Hepatocyte (in vitro differentiated cells): ENCODE measurements around the gene TMEM237.

Experiments used
- EZH2 ChIP-seq: fragments of 200-600 bp; sonication (generic); IDR thresholded peaks from 2 replicates; pipeline ENCODE4 v1.6.1; 2016; ENCODE audit warnings: antibody characterized with exemption, mild to moderate bottlenecking, borderline replicate concordance
- EZH2phosphoT487 ChIP-seq: fragments of 200-600 bp; sonication (generic); IDR thresholded peaks from one replicate; pipeline ENCODE4 v1.6.1; 2018; ENCODE audit warnings: antibody characterized with exemption, mild to moderate bottlenecking, low read depth, moderate library complexity; ENCODE audit not compliant: unreplicated experiment, severe bottlenecking
- TF ChIP-seq, protein P1 (sequence below): fragments of 200-600 bp; sonication (generic); IDR thresholded peaks from 2 replicates; pipeline ENCODE4 v1.5.1; 2016; ENCODE audit warnings: antibody characterized with exemption, mild to moderate bottlenecking; ENCODE audit not compliant: poor library complexity

DNA sequence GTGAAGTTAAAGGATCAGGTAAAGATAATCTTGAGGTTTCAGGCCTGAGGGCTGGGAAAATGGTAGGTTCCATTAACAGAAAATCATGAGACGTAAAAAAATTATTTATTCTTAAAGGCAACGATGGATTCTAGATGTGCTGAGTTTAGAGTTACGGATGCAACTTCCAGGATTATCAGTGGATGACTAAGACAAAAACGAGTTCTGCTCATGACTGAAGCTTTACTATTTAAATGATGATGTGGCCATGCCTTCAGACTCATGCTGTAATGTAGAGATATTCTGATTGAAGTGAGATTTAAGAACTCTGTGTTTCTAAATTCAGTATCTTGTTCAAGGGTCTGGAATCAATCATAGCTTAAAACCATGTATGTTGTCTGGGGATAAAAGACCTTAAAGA, 5.0 kb downstream of the TMEM237 start:
- TF ChIP-seq, protein P1, sequence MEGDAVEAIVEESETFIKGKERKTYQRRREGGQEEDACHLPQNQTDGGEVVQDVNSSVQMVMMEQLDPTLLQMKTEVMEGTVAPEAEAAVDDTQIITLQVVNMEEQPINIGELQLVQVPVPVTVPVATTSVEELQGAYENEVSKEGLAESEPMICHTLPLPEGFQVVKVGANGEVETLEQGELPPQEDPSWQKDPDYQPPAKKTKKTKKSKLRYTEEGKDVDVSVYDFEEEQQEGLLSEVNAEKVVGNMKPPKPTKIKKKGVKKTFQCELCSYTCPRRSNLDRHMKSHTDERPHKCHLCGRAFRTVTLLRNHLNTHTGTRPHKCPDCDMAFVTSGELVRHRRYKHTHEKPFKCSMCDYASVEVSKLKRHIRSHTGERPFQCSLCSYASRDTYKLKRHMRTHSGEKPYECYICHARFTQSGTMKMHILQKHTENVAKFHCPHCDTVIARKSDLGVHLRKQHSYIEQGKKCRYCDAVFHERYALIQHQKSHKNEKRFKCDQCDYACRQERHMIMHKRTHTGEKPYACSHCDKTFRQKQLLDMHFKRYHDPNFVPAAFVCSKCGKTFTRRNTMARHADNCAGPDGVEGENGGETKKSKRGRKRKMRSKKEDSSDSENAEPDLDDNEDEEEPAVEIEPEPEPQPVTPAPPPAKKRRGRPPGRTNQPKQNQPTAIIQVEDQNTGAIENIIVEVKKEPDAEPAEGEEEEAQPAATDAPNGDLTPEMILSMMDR: no peak
- no peak for TF ChIP-seq EZH2phosphoT487
- no peak for TF ChIP-seq EZH2
